ENCODE results near the gene RNF141. TPM values are rescaled to one million over a fixed set of nuclear protein-coding genes. Genes with fewer than 3 reads are reported as not detected.

Gene RNF141
- total RNA-seq, 1 donor from 2014 or later: 10.9 TPM

DNA sequence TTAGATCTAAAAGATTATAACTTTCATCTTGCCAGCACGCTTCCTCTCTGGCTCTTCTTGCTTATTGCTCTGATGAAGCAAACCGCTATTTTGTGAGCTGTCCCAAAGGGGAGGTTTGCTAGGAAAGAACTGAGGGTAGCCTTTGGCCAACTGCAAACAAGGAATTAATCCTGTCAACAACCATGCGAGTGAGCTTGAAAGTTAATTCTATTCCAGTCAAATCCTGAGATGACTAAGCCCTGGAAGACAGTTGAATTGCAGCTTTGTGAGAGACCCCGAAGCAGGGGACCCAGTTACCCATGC lies 10.3 kb upstream of the RNF141 start:
- H3K4me3 ChIP-seq: no peak overlapping the region
- H3K27ac ChIP-seq: no peak overlapping the region
- no peaks in the 10 kb centered on the region for H3K27me3 ChIP-seq
- no peaks in the 10 kb centered on the region for H3K9me3 ChIP-seq
- no peak for DNase-seq (ENCODE audit: low spot score in 2 of 2)
- H3K36me3 ChIP-seq: no peaks in the 10 kb centered on the region
- TF ChIP-seq, protein P1, sequence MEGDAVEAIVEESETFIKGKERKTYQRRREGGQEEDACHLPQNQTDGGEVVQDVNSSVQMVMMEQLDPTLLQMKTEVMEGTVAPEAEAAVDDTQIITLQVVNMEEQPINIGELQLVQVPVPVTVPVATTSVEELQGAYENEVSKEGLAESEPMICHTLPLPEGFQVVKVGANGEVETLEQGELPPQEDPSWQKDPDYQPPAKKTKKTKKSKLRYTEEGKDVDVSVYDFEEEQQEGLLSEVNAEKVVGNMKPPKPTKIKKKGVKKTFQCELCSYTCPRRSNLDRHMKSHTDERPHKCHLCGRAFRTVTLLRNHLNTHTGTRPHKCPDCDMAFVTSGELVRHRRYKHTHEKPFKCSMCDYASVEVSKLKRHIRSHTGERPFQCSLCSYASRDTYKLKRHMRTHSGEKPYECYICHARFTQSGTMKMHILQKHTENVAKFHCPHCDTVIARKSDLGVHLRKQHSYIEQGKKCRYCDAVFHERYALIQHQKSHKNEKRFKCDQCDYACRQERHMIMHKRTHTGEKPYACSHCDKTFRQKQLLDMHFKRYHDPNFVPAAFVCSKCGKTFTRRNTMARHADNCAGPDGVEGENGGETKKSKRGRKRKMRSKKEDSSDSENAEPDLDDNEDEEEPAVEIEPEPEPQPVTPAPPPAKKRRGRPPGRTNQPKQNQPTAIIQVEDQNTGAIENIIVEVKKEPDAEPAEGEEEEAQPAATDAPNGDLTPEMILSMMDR (IDR thresholded peaks at IDR 0.05): no peak
- intact Hi-C loops (cut with DNase I): no loop called here
- no peaks in the 10 kb centered on the region for H3K4me1 ChIP-seq

DNA sequence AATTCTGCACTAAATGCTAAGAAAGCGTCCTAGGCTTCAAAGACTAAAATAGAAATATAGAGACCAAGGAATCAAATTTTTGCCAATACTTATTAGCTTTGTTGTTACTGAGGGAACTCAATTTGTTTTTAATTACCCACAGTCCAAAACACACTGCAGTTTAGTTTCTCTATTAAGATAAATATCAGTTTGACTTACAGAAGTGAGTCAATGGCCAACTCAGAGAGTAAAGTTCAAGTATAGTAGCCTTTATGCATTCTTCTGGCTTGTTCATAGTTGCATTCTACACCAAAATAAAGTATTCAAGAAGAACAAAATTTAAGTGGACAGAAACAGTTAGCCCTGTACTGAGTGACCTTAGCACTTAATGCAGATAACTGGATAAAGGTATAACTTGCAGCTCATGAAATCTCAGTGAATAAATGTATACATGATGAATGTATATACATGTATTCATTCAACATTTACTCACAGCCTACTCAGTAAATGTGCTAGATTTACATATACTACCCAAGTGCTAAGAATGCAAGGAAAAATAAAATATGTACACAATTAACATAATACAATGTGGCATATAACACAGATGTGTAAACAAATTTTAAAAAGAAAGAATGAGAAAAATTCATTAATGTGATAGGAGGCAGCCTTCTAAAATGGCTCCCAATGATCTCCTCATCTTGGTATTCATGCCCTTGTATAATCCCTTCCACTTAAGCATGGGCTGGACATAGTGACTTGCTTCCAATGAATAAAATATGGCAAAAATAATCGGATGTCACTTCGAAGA lies 9.7 kb upstream of the RNF141 start:
- TF ChIP-seq, protein P1 (IDR thresholded peaks at IDR 0.05): no peak
- Histone ChIP-seq H3K36me3 (no peaks in the 10 kb centered on the region), H3K27me3 (no peaks in the 10 kb centered on the region), H3K27ac (no peak overlapping the region), H3K4me3 (no peak overlapping the region), H3K9me3 (no peaks in the 10 kb centered on the region), H3K4me1 (no peaks in the 10 kb centered on the region)
- intact Hi-C loops (cut with DNase I): no loop called here
- no peak for DNase-seq (ENCODE audit: low spot score in 2 of 2)

DNA sequence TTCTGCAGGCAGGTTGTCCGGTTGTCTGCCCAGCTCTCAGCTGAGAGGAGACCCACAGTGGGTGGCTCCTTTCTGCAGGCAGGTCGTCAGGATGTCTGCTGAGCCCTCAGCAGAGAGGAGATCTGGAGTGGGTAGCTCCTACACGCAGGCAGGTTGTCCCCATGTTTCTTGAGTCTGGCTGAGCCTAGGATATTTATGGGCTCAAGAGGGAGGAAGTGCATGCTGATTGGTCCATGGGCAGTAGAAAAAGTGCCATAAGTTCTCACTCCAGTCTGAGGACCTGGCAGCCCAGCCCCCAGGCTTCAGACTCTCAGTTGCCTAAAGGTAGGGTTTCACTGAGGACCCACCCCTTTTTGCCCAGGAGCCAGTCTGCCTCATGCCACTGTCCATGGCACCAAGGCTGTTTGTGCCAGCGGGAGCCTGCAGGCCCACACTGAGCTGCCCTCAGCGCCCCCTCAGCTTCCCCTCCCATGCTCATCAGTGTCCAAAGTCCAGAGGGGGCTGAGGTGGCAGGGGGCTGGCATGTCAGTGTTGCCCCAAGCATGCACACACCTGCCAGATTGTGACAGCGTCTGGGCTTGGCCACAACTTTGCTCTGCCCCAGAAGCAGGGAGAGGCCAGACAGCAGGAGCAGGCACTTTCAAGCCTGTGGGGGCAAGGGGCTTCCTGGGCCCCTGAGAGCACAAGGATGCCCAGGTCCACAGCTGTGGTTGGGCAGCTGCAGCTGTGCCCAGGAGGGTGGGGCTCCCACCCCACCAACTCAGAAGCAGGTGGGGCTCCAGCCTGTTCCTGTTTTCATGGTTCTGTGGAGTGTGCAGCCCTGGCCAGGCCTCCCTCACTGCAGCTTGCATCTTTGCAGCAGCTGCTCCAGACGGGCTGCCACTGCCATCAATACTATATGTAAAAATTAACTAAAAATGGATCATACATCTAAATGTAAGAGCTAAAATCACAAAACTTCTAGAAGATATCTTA lies 3.8 kb upstream of the RNF141 start:
- TF ChIP-seq, protein P1 (IDR thresholded peaks at IDR 0.05): no peak

DNA sequence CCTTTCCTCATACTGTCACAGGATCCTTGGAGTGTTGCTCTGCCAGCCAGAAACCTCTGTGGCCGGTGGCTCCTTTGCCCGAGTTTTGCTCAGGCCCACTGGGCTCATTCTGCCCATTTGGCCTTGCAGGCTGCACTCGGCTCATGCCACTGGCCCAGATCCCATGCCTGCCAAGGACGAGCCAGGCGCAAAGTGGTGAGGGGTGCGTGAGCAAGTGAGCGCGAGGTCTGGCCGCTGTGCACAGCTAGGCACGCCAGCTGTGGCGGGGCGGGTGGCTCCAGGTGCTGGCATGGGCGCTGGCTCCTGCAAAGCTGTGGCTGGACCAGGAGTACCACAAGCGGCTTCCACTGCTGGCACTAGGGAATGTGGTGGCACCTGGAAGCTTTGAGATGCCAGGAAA lies 2.8 kb upstream of the RNF141 start:
- intact Hi-C loops (cut with DNase I): loop anchor here (10.0 kb wide), 1 partner anchor 139 kb away; no protein-coding TSS in a partner anchor

More for the DNA sequence above, 3.8 kb upstream of the RNF141 start:
- no peak for DNase-seq (ENCODE audit: low spot score in 2 of 2)
- H3K27me3 ChIP-seq: no peaks in the 10 kb centered on the region
- H3K9me3 ChIP-seq: no peaks in the 10 kb centered on the region
- no peak overlapping the region for H3K27ac ChIP-seq
- peaks cover 0 to 7% of the 10 kb centered on the region in 2 donors for H3K4me1 ChIP-seq
- intact Hi-C loops (cut with DNase I): loop anchor here (10.0 kb wide), 1 partner anchor 140 kb away; no protein-coding TSS in a partner anchor
- H3K4me3 ChIP-seq: no peak overlapping the region
- no peaks in the 10 kb centered on the region for H3K36me3 ChIP-seq

DNA sequence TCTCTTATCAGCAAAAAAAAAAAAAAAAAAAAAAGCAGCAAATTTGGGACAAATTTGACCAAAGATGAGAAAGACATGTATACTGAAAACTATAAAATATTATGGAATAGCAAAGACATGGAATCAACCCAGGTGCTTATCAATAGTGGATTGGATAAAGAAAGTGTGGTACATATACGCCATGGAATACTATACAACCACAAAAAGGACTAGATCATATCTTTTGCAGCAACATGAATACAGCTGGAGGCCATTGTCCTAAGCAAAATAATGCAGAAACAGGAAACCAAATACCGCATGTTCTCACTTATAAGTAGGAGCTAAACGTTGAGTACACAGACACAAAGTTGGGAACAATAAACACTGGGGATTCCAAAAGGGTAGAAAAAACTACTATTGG lies 1.8 kb upstream of the RNF141 start:
- Histone ChIP-seq H3K27me3 (no peaks in the 10 kb centered on the region), H3K9me3 (no peaks in the 10 kb centered on the region), H3K27ac (no peak overlapping the region), H3K36me3 (no peaks in the 10 kb centered on the region), H3K4me3 (no peak overlapping the region), H3K4me1 (peaks cover 0 to 15% of the 10 kb centered on the region in 2 donors)
- no peak for DNase-seq (ENCODE audit: low spot score in 2 of 2)
- intact Hi-C loops (cut with DNase I): loop anchor here (10.0 kb wide), 1 partner anchor 138 kb away; no protein-coding TSS in a partner anchor
- TF ChIP-seq, protein P1 (IDR thresholded peaks at IDR 0.05): no peak

More for the DNA sequence above, 2.8 kb upstream of the RNF141 start:
- Histone ChIP-seq H3K36me3 (no peaks in the 10 kb centered on the region), H3K9me3 (no peaks in the 10 kb centered on the region), H3K4me1 (peaks cover 0 to 8% of the 10 kb centered on the region in 2 donors), H3K27me3 (no peaks in the 10 kb centered on the region), H3K27ac (no peak overlapping the region), H3K4me3 (no peak overlapping the region)
- TF ChIP-seq, protein P1 (IDR thresholded peaks at IDR 0.05): no peak
- DNase-seq (ENCODE audit: low spot score in 2 of 2): no peak

Measured in ascending aorta (tissue), 2 donors.